Measurements from ENCODE around the gene SLC38A5. TPM values are rescaled to one million over a fixed set of nuclear protein-coding genes. Genes with fewer than 3 reads are reported as not detected.

Gene SLC38A5
- total and polyA plus RNA-seq, 9 of the 15 experiments (the other 6 are each of a cell fraction or from before 2014, with no cell fraction given), result 9.3 to 228 (median 142) TPM

GRCh38 chrX:48475774-48476577 lies 5.9 kb upstream of the SLC38A5 start, which contains the start of gene FTSJ1 (continued):
- TF ChIP-seq ZNF740 (CRISPR knock-in tag; IDR thresholded peaks at IDR 0.05) (no peak), ZNF740 (tag; IDR thresholded peaks at IDR 0.05) (no peak), PML (IDR thresholded peaks at IDR 0.05; ENCODE audit: low read length) (peak; percentile 22; the same call in 1 of the 2 replicates), FOXM1 (IDR thresholded peaks at IDR 0.05; ENCODE audit: low read depth) (no peak), FOXM1 (CRISPR knock-in tag; IDR thresholded peaks at IDR 0.05; ENCODE audit: low read depth) (no peak), CREBBP (IDR thresholded peaks at IDR 0.05; ENCODE audit: low read depth, low read length) (no peak), UBTF (IDR thresholded peaks at IDR 0.05; ENCODE audit: borderline replicate concordance in 1 of 2, low read depth in 2 of 2, low read length in 2 of 2) (no peak), NELFE (IDR thresholded peaks at IDR 0.05; ENCODE audit: insufficient read depth, insufficient read length) (no peak), ZNF717 (CRISPR knock-in tag; IDR thresholded peaks at IDR 0.05) (no peak), HSF4 (CRISPR knock-in tag; IDR thresholded peaks at IDR 0.05; ENCODE audit: borderline replicate concordance) (no peak), ZNF696 (CRISPR knock-in tag; conservative IDR thresholded peaks at IDR 0.05) (no peak), ZNF57 (CRISPR knock-in tag; IDR thresholded peaks at IDR 0.05) (no peak), GABPB1 (CRISPR knock-in tag; IDR thresholded peaks at IDR 0.05) (peak; percentile 59; the same call in 1 of the 2 replicates), ZSCAN32 (CRISPR knock-in tag; IDR thresholded peaks at IDR 0.05) (no peak), ZNF507 (tag; conservative IDR thresholded peaks at IDR 0.05) (no peak), GATAD2B (IDR thresholded peaks at IDR 0.05; ENCODE audit: borderline replicate concordance) (no peak), FOSL1 (tag; conservative IDR thresholded peaks at IDR 0.05) (peak; percentile 43), ILK (tag; IDR thresholded peaks at IDR 0.05; ENCODE audit: borderline replicate concordance, low read depth) (no peak), TEAD4 (IDR thresholded peaks at IDR 0.05; ENCODE audit: low read length) (no peak), TEAD4 (CRISPR knock-in tag; IDR thresholded peaks at IDR 0.05; ENCODE audit: borderline replicate concordance) (0 out of 2 replicates have a peak, but pooled peaks have one; percentile 44), ZNF644 (tag; IDR thresholded peaks at IDR 0.05; ENCODE audit: low read depth) (no peak)

Measured in K562 (cell line).